ENCODE measurements around the gene PRR19.

PRR19 gene

GRCh38 chr19:42284591-42285341, 17.2 kb upstream of the PRR19 start:
- DNase-seq: no peak

- no peak for DNase-seq
Measured at GRCh38 chr19:42285541-42285941, 16.4 kb upstream of the PRR19 start.

GRCh38 chr19:42285988-42286348, 16.0 kb upstream of the PRR19 start:
- DNase-seq: no peak

GRCh38 chr19:42286349-42287016, 15.4 kb upstream of the PRR19 start:
- DNase-seq: no peak

- no peak for DNase-seq
Measured at GRCh38 chr19:42287017-42287826, 14.7 kb upstream of the PRR19 start.

GRCh38 chr19:42287827-42288107, 14.2 kb upstream of the PRR19 start:
- DNase-seq: no peak

GRCh38 chr19:42288387-42288786, 13.5 kb upstream of the PRR19 start:
- no peak for DNase-seq

- no peak for DNase-seq
Measured at GRCh38 chr19:42288881-42289555, 12.9 kb upstream of the PRR19 start.

GRCh38 chr19:42289556-42290041, 12.3 kb upstream of the PRR19 start:
- DNase-seq: no peak

GRCh38 chr19:42290136-42290522, 11.8 kb upstream of the PRR19 start:
- DNase-seq: no peak

GRCh38 chr19:42290523-42291434, 11.2 kb upstream of the PRR19 start:
- peak; percentile 78 for DNase-seq

GRCh38 chr19:42291435-42291810, 10.5 kb upstream of the PRR19 start:
- no peak for DNase-seq

- DNase-seq: no peak
Measured at GRCh38 chr19:42292042-42292960, 9.6 kb upstream of the PRR19 start.

- no peak for DNase-seq
Measured at GRCh38 chr19:42292963-42293362, 9.0 kb upstream of the PRR19 start.

- no peak for DNase-seq
Measured at GRCh38 chr19:42293540-42293939, 8.4 kb upstream of the PRR19 start.

- no peak for DNase-seq
Measured at GRCh38 chr19:42293948-42294347, 8.0 kb upstream of the PRR19 start.

- DNase-seq: no peak
Measured at GRCh38 chr19:42294471-42295137, 7.3 kb upstream of the PRR19 start.

- DNase-seq: no peak
Measured at GRCh38 chr19:42295342-42295741, 6.6 kb upstream of the PRR19 start.

- peak; percentile 91 for DNase-seq
Measured at GRCh38 chr19:42295831-42296525, 6.0 kb upstream of the PRR19 start.

- DNase-seq: peak; percentile 43
Measured at GRCh38 chr19:42297039-42297438, 4.9 kb upstream of the PRR19 start.
